ENCODE measurements around the gene CXCL5.

DNA sequence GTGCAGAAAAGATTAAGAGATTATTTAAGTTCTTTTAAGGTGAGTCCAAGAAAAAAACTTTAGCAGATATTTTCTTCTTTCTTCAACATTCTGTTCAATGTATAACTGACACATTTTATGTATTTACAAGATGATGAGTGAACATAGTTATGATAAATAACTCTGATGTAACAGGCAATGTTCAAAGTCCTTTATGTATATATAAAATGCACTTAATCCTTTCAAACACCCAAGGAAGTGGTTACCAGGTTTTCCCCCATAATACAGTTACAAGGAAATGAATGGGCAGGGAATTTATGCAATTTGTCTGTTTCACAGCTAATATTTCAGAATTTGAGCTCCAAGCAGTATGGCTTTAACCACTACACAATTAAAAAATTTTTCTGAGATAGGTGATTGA lies 31.8 kb upstream of the CXCL5 start:
- no peak for TF ChIP-seq EZH2 (IDR thresholded peaks at IDR 0.05; ENCODE audit: low read depth)
- TF ChIP-seq, protein P1, sequence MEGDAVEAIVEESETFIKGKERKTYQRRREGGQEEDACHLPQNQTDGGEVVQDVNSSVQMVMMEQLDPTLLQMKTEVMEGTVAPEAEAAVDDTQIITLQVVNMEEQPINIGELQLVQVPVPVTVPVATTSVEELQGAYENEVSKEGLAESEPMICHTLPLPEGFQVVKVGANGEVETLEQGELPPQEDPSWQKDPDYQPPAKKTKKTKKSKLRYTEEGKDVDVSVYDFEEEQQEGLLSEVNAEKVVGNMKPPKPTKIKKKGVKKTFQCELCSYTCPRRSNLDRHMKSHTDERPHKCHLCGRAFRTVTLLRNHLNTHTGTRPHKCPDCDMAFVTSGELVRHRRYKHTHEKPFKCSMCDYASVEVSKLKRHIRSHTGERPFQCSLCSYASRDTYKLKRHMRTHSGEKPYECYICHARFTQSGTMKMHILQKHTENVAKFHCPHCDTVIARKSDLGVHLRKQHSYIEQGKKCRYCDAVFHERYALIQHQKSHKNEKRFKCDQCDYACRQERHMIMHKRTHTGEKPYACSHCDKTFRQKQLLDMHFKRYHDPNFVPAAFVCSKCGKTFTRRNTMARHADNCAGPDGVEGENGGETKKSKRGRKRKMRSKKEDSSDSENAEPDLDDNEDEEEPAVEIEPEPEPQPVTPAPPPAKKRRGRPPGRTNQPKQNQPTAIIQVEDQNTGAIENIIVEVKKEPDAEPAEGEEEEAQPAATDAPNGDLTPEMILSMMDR (conservative IDR thresholded peaks at IDR 0.05): no peak

Measured in PC-9 (cell line).